Trophoblast cell (in vitro differentiated cells and primary cell): ENCODE measurements around the gene CPOX.

Source experiments
- DNase-seq, 2 donors: peaks; one replicate each; pipeline ENCODE4 v3.0.0-alpha.2; 2016
- H2AFZ ChIP-seq: 2 replicates; pipeline ENCODE4 v1.6.1; 2013; ENCODE audit warnings: low read length, moderate library complexity, mild to moderate bottlenecking; ENCODE audit not compliant: insufficient read depth, poor library complexity
- H2AK5ac ChIP-seq: 2 replicates; pipeline ENCODE4 v1.6.1; 2013; ENCODE audit warnings: mild to moderate bottlenecking, low read length
- H2BK120ac ChIP-seq: 2 replicates; pipeline ENCODE4 v1.6.1; 2013; ENCODE audit warnings: low read length, mild to moderate bottlenecking, moderate library complexity; ENCODE audit not compliant: insufficient read depth, poor library complexity
- H2BK12ac ChIP-seq: 2 replicates; pipeline ENCODE4 v1.6.1; 2013; ENCODE audit warnings: mild to moderate bottlenecking, low read length, moderate library complexity
- H2BK5ac ChIP-seq: 2 replicates; pipeline ENCODE4 v1.6.1; 2013; ENCODE audit warnings: low read length, low read depth, moderate library complexity, mild to moderate bottlenecking; ENCODE audit not compliant: poor library complexity
- H3K14ac ChIP-seq: 2 replicates; pipeline ENCODE4 v1.6.1; 2013; ENCODE audit warnings: mild to moderate bottlenecking, low read length
- H3K18ac ChIP-seq: 2 replicates; pipeline ENCODE4 v1.6.1; 2013; ENCODE audit warnings: mild to moderate bottlenecking, low read length
- H3K23ac ChIP-seq: 2 replicates; pipeline ENCODE4 v1.6.1; 2013; ENCODE audit warnings: low read length
- H3K27ac ChIP-seq: 2 replicates; pipeline ENCODE4 v1.5.1; 2013; ENCODE audit warnings: low read depth, mild to moderate bottlenecking, inconsistent platforms, low read length, moderate library complexity
- H3K27me3 ChIP-seq: 2 replicates; pipeline ENCODE4 v1.6.1; 2013; ENCODE audit warnings: inconsistent platforms, mild to moderate bottlenecking, low read length, moderate library complexity; ENCODE audit not compliant: insufficient read depth
- H3K36me3 ChIP-seq, 2 experiments: 1 replicate in 1 of 2; 2 replicates in 1 of 2; pipeline ENCODE4 v1.6.1; 2013; ENCODE audit warnings: low read length in 2 of 2, mild to moderate bottlenecking in 2 of 2, moderate library complexity in 1 of 2; ENCODE audit not compliant: insufficient read depth in 2 of 2, control insufficient read depth in 1 of 2
- H3K4ac ChIP-seq: 2 replicates; pipeline ENCODE4 v1.6.1; 2013; ENCODE audit warnings: low read depth, mild to moderate bottlenecking, low read length, moderate library complexity
- H3K4me1 ChIP-seq, 2 experiments: 1 replicate in 1 of 2; 2 replicates in 1 of 2; pipeline ENCODE4 v1.6.1; 2013; ENCODE audit warnings: low read length in 2 of 2, mild to moderate bottlenecking in 2 of 2, moderate library complexity in 1 of 2; ENCODE audit not compliant: insufficient read depth in 2 of 2, control insufficient read depth in 1 of 2
- H3K4me2 ChIP-seq: 2 replicates; pipeline ENCODE4 v1.6.1; 2013; ENCODE audit warnings: inconsistent platforms, mild to moderate bottlenecking, low read length, moderate library complexity
- H3K4me3 ChIP-seq: 2 replicates; pipeline ENCODE4 v1.5.1; 2013; ENCODE audit warnings: mild to moderate bottlenecking, low read depth, low read length, inconsistent platforms
- H3K79me1 ChIP-seq: one replicate; pipeline ENCODE4 v1.6.1; 2013; ENCODE audit warnings: low read length
- H3K79me2 ChIP-seq: 2 replicates; pipeline ENCODE4 v1.6.1; 2013; ENCODE audit warnings: low read length, mild to moderate bottlenecking; ENCODE audit not compliant: control insufficient read depth, insufficient read depth, poor library complexity
- H3K9ac ChIP-seq: 2 replicates; pipeline ENCODE4 v1.6.1; 2013; ENCODE audit warnings: mild to moderate bottlenecking, low read length
- H3K9me3 ChIP-seq: 2 replicates; pipeline ENCODE4 v1.6.1; 2013; ENCODE audit warnings: low read depth, mild to moderate bottlenecking, control low read depth, inconsistent platforms, low read length; ENCODE audit not compliant: insufficient read depth
- H4K12ac ChIP-seq: 2 replicates; pipeline ENCODE4 v1.6.1; 2013; ENCODE audit warnings: low read depth, mild to moderate bottlenecking, low read length, moderate library complexity
- H4K8ac ChIP-seq: 2 replicates; pipeline ENCODE4 v1.6.1; 2013; ENCODE audit warnings: low read depth, mild to moderate bottlenecking, low read length, moderate library complexity
- H4K91ac ChIP-seq: one replicate; pipeline ENCODE4 v1.6.1; 2013; ENCODE audit warnings: low read depth, mild to moderate bottlenecking, low read length, moderate library complexity
- WGBS: extraction: QIAGEN DNeasy Blood & Tissue Kit; methylation state at CpG from one replicate; pipeline ENCODE4 v1.1.7; 2013; ENCODE audit warnings: missing lambda C conversion rate; ENCODE audit not compliant: insufficient read length, insufficient coverage; ENCODE audit errors: extremely low coverage; 5-methylcytosine and 5-hydroxymethylcytosine counted together

Gene CPOX

GRCh38 chr3:98600412-98601095, 7.1 kb upstream of the CPOX start:
- H2AK5ac ChIP-seq: no peak overlapping the region
- H3K18ac ChIP-seq: no peak overlapping the region
- no peaks in the 10 kb centered on the region for H3K79me2 ChIP-seq
- no peaks in the 10 kb centered on the region for H3K79me1 ChIP-seq
- H2AFZ ChIP-seq: no peak overlapping the region
- H3K4me3 ChIP-seq: no peak overlapping the region
- WGBS: no CpG with 5 or more reads among the region's 4 CpGs
- H3K9me3 ChIP-seq: no peaks in the 10 kb centered on the region
- H4K12ac ChIP-seq: no peak overlapping the region
- H3K27me3 ChIP-seq: no peaks in the 10 kb centered on the region
- H3K9ac ChIP-seq: no peak overlapping the region
- no peak overlapping the region for H4K91ac ChIP-seq
- H3K36me3 ChIP-seq: no peaks in the 10 kb centered on the region
- H3K4ac ChIP-seq: no peak overlapping the region
- no peak overlapping the region for H3K27ac ChIP-seq
- no peak overlapping the region for H3K23ac ChIP-seq
- DNase-seq: no peak
- no peak overlapping the region for H4K8ac ChIP-seq
- H2BK120ac ChIP-seq: no peak overlapping the region
- no peaks in the 10 kb centered on the region for H3K4me1 ChIP-seq
- no peak overlapping the region for H3K14ac ChIP-seq
- no peak overlapping the region for H3K4me2 ChIP-seq
- H2BK12ac ChIP-seq: no peak overlapping the region
- no peak overlapping the region for H2BK5ac ChIP-seq

- no peak overlapping the region for H2AFZ ChIP-seq
- no peaks in the 10 kb centered on the region for H3K9me3 ChIP-seq
- no peak overlapping the region for H3K4ac ChIP-seq
- H3K79me1 ChIP-seq: no peaks in the 10 kb centered on the region
- H3K27me3 ChIP-seq: no peaks in the 10 kb centered on the region
- H2BK5ac ChIP-seq: no peak overlapping the region
- H3K14ac ChIP-seq: no peak overlapping the region
- DNase-seq: no peak
- no peak overlapping the region for H3K23ac ChIP-seq
- no peak overlapping the region for H3K4me2 ChIP-seq
- no peak overlapping the region for H3K9ac ChIP-seq
- no peaks in the 10 kb centered on the region for H3K4me1 ChIP-seq
- no peaks in the 10 kb centered on the region for H3K79me2 ChIP-seq
- H2BK12ac ChIP-seq: no peak overlapping the region
- no peak overlapping the region for H4K12ac ChIP-seq
- no peak overlapping the region for H3K4me3 ChIP-seq
- H3K36me3 ChIP-seq: no peaks in the 10 kb centered on the region
- WGBS: no CpG with 5 or more reads among the region's 5 CpGs
- no peak overlapping the region for H3K27ac ChIP-seq
- no peak overlapping the region for H4K8ac ChIP-seq
- no peak overlapping the region for H2AK5ac ChIP-seq
- no peak overlapping the region for H4K91ac ChIP-seq
- H2BK120ac ChIP-seq: no peak overlapping the region
- no peak overlapping the region for H3K18ac ChIP-seq
These were observed 6.4 kb upstream of the CPOX start for GRCh38 chr3:98599647-98600411.

GRCh38 chr3:98598492-98598891, 5.1 kb upstream of the CPOX start:
- no peak overlapping the region for H2BK12ac ChIP-seq
- H3K23ac ChIP-seq: no peak overlapping the region
- no peak overlapping the region for H4K91ac ChIP-seq
- H2BK120ac ChIP-seq: no peak overlapping the region
- H3K4me2 ChIP-seq: no peak overlapping the region
- no peaks in the 10 kb centered on the region for H3K9me3 ChIP-seq
- peaks cover 3% of the 10 kb centered on the region for H3K79me2 ChIP-seq
- H2AK5ac ChIP-seq: no peak overlapping the region
- H3K27me3 ChIP-seq: no peaks in the 10 kb centered on the region
- peaks cover 0 to 4% of the 10 kb centered on the region in 2 experiments for H3K4me1 ChIP-seq
- H3K18ac ChIP-seq: no peak overlapping the region
- H3K36me3 ChIP-seq: no peaks in the 10 kb centered on the region
- no peak for DNase-seq
- no peak overlapping the region for H2BK5ac ChIP-seq
- H2AFZ ChIP-seq: no peak overlapping the region
- H4K8ac ChIP-seq: no peak overlapping the region
- peaks cover 5% of the 10 kb centered on the region for H3K79me1 ChIP-seq
- H3K14ac ChIP-seq: no peak overlapping the region
- no peak overlapping the region for H3K9ac ChIP-seq
- H3K4ac ChIP-seq: no peak overlapping the region
- no peak overlapping the region for H3K4me3 ChIP-seq
- no peak overlapping the region for H4K12ac ChIP-seq
- H3K27ac ChIP-seq: no peak overlapping the region
- no CpG with 5 or more reads among the region's 2 CpGs for WGBS

GRCh38 chr3:98596541-98597500, 3.4 kb upstream of the CPOX start:
- peak in 1 of 2 donors; percentile 82 for DNase-seq
- H3K23ac ChIP-seq: no peak overlapping the region
- H2BK120ac ChIP-seq: no peak overlapping the region
- no peak overlapping the region for H3K14ac ChIP-seq
- H3K79me1 ChIP-seq: peaks cover 10% of the 10 kb centered on the region
- no peak overlapping the region for H2AFZ ChIP-seq
- H2AK5ac ChIP-seq: no peak overlapping the region
- H3K4me3 ChIP-seq: no peak overlapping the region
- H3K36me3 ChIP-seq: no peaks in the 10 kb centered on the region
- WGBS: no CpG with 5 or more reads among the region's 1 CpG
- H2BK5ac ChIP-seq: no peak overlapping the region
- no peak overlapping the region for H2BK12ac ChIP-seq
- no peak overlapping the region for H3K9ac ChIP-seq
- H3K9me3 ChIP-seq: no peaks in the 10 kb centered on the region
- no peaks in the 10 kb centered on the region for H3K27me3 ChIP-seq
- peaks cover 0 to 9% of the 10 kb centered on the region in 2 experiments for H3K4me1 ChIP-seq
- no peak overlapping the region for H3K27ac ChIP-seq
- no peak overlapping the region for H4K91ac ChIP-seq
- no peak overlapping the region for H4K8ac ChIP-seq
- H3K4ac ChIP-seq: no peak overlapping the region
- H3K4me2 ChIP-seq: no peak overlapping the region
- H3K18ac ChIP-seq: no peak overlapping the region
- peaks cover 9% of the 10 kb centered on the region for H3K79me2 ChIP-seq
- H4K12ac ChIP-seq: no peak overlapping the region
